ENCODE measurements around the gene GLIS1. TPM values are rescaled to one million over a fixed set of nuclear protein-coding genes. Genes with fewer than 3 reads are reported as not detected.

Gene GLIS1
- total RNA-seq, 1 experiment from 2014 or later, result 0.28 TPM

GRCh38 chr1:53769780-53770179, 30.8 kb upstream of the GLIS1 start:
- H4K5ac ChIP-seq (ENCODE audit: insufficient read length, low read depth, low read length), result no peak overlapping the region
- H3K4me1 Mint-ChIP-seq, result peaks cover 0 to 10% of the 10 kb centered on the region in 2 experiments; a peak in 1 of 4 replicates
- H3T11ph ChIP-seq (ENCODE audit: low read length), result no peak overlapping the region
- H3K27me3 Mint-ChIP-seq (ENCODE audit: low read depth), result no peaks in the 10 kb centered on the region
- no peak overlapping the region for H2BK120ac ChIP-seq (ENCODE audit: low read depth, low read length, poor library complexity, severe bottlenecking)
- no peak overlapping the region for H3K23ac ChIP-seq (ENCODE audit: insufficient read length, low read depth, low read length)
- no peaks in the 10 kb centered on the region for H3K23me2 ChIP-seq (ENCODE audit: insufficient read length, low read depth, low read length, poor library complexity, severe bottlenecking)
- no peak overlapping the region for H3K14ac ChIP-seq (ENCODE audit: insufficient read depth, low read length)
- no peak for DNase-seq
- no peak overlapping the region for H3K56ac ChIP-seq (ENCODE audit: insufficient read length, low read depth, low read length)
- no peak overlapping the region for H2AFZ ChIP-seq (ENCODE audit: low read length)
- H2BK5ac ChIP-seq (ENCODE audit: insufficient read length, low read length), result no peak overlapping the region
- H3K79me1 ChIP-seq (ENCODE audit: insufficient read depth, low read depth, low read length, poor library complexity, severe bottlenecking), result no peaks in the 10 kb centered on the region
- no peak overlapping the region for H3K4me3 Mint-ChIP-seq
- H2BK15ac ChIP-seq (ENCODE audit: low read depth, low read length), result no peak overlapping the region
- H3K27ac ChIP-seq (ENCODE audit: insufficient read length, low read depth, low read length), result no peak overlapping the region
- H3K36me3 Mint-ChIP-seq (ENCODE audit: insufficient read depth in 1 of 3, low read depth in 3 of 3), result peaks cover 18 to 52% (median 29%) of the 10 kb centered on the region in 3 experiments; a peak in 6 of 7 replicates
- no peak overlapping the region for H3K9ac ChIP-seq (ENCODE audit: extremely low read depth, insufficient read length, low read length)
- H4K20me1 ChIP-seq (ENCODE audit: control insufficient read depth, insufficient read depth, insufficient read length), result no peaks in the 10 kb centered on the region
- H2BK12ac ChIP-seq (ENCODE audit: insufficient read length, low read depth, low read length), result no peak overlapping the region
- H3K4ac ChIP-seq (ENCODE audit: low read depth, low read length), result no peak overlapping the region
- peak overlapping the region in 1 of 3 experiments; percentile 24; a peak in 1 of 7 replicates for H3K27ac Mint-ChIP-seq
- H3K4me2 ChIP-seq (ENCODE audit: insufficient read depth, insufficient read length, low read length), result no peak overlapping the region
- no peaks in the 10 kb centered on the region for H3K9me3 Mint-ChIP-seq
- no peaks in the 10 kb centered on the region for H3K4me1 ChIP-seq (ENCODE audit: insufficient read depth, low read length)
- 0 out of 2 replicates have a peak, but pooled peaks cover 2% of the 10 kb centered on the region for H3K79me2 ChIP-seq (ENCODE audit: insufficient read depth, low read length)
- no peak overlapping the region for H4K8ac ChIP-seq (replicated peaks; ENCODE audit: insufficient read length, low read depth, low read length)
- no peak overlapping the region for H3K18ac ChIP-seq (ENCODE audit: insufficient read length, low read depth, low read length)
- no peaks in the 10 kb centered on the region for H3K9me3 ChIP-seq (ENCODE audit: control insufficient read depth, low read depth, low read length)
- WGBS (ENCODE audit: extremely low coverage, insufficient read length, low lambda C conversion rate), result no CpG with 5 or more reads among the region's 1 CpG
- H4K91ac ChIP-seq (ENCODE audit: insufficient read length, low read depth, low read length), result no peak overlapping the region
- no peak overlapping the region for H2BK20ac ChIP-seq (ENCODE audit: low read depth, low read length, poor library complexity, severe bottlenecking)
- no peaks in the 10 kb centered on the region for H3K27me3 ChIP-seq (ENCODE audit: insufficient read depth, low read length)
- no peak overlapping the region for H2AK5ac ChIP-seq (ENCODE audit: insufficient read length, low read length)
- no peak for TF ChIP-seq CTCF (conservative IDR thresholded peaks at IDR 0.05)
